ENCODE results near the gene SRGAP1. TPM values are rescaled to one million over a fixed set of nuclear protein-coding genes. Genes with fewer than 3 reads are reported as not detected.

SRGAP1 gene
- total RNA-seq, 1 donor from 2014 or later = 3.0 TPM

GRCh38 chr12:63822352-63822751 is 22.1 kb upstream of the SRGAP1 start:
- Mint-ChIP-seq H3K36me3 (peaks cover 2% of the 10 kb centered on the region), H3K9me3 (peaks cover 10% of the 10 kb centered on the region), H3K27ac (no peak overlapping the region), H3K27me3 (ENCODE audit: insufficient read depth, low read depth) (peaks cover 4% of the 10 kb centered on the region), H3K4me3 (no peak overlapping the region), H3K4me1 (no peaks in the 10 kb centered on the region)
- TF ChIP-seq, protein P1, sequence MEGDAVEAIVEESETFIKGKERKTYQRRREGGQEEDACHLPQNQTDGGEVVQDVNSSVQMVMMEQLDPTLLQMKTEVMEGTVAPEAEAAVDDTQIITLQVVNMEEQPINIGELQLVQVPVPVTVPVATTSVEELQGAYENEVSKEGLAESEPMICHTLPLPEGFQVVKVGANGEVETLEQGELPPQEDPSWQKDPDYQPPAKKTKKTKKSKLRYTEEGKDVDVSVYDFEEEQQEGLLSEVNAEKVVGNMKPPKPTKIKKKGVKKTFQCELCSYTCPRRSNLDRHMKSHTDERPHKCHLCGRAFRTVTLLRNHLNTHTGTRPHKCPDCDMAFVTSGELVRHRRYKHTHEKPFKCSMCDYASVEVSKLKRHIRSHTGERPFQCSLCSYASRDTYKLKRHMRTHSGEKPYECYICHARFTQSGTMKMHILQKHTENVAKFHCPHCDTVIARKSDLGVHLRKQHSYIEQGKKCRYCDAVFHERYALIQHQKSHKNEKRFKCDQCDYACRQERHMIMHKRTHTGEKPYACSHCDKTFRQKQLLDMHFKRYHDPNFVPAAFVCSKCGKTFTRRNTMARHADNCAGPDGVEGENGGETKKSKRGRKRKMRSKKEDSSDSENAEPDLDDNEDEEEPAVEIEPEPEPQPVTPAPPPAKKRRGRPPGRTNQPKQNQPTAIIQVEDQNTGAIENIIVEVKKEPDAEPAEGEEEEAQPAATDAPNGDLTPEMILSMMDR (IDR thresholded peaks at IDR 0.05) = no peak
- no peak for TF ChIP-seq EZH2 (IDR thresholded peaks at IDR 0.05)
- Histone ChIP-seq H3K4me2 (no peak overlapping the region), H3K4me3 (no peak overlapping the region), H3K27me3 (no peaks in the 10 kb centered on the region), H2AFZ (replicated peaks) (no peak overlapping the region), H3K4me1 (no peaks in the 10 kb centered on the region), H3K79me2 (ENCODE audit: low read depth) (no peaks in the 10 kb centered on the region), H4K20me1 (ENCODE audit: low read depth) (no peaks in the 10 kb centered on the region), H3K9ac (no peak overlapping the region), H3K27ac (no peak overlapping the region), H3K36me3 (no peaks in the 10 kb centered on the region), H3K9me3 (ENCODE audit: low read depth) (no peaks in the 10 kb centered on the region), H3F3A (ENCODE audit: low read depth) (no peaks in the 10 kb centered on the region)
- DNase-seq (ENCODE audit: low spot score) = no peak

- H3K4me1 Mint-ChIP-seq = no peaks in the 10 kb centered on the region
- Histone ChIP-seq H3K79me2 (ENCODE audit: low read depth) (no peaks in the 10 kb centered on the region), H3K4me3 (no peak overlapping the region), H3K9ac (no peak overlapping the region), H3K27me3 (no peaks in the 10 kb centered on the region), H4K20me1 (ENCODE audit: low read depth) (no peaks in the 10 kb centered on the region), H3K4me1 (no peaks in the 10 kb centered on the region), H3K4me2 (no peak overlapping the region), H3K9me3 (ENCODE audit: low read depth) (no peaks in the 10 kb centered on the region), H3F3A (ENCODE audit: low read depth) (no peaks in the 10 kb centered on the region), H3K27ac (no peak overlapping the region), H2AFZ (replicated peaks) (no peak overlapping the region), H3K36me3 (no peaks in the 10 kb centered on the region)
- H3K4me3 Mint-ChIP-seq = no peak overlapping the region
- peaks cover 4% of the 10 kb centered on the region for H3K27me3 Mint-ChIP-seq (ENCODE audit: insufficient read depth, low read depth)
- no peak overlapping the region for H3K27ac Mint-ChIP-seq
- no peak for DNase-seq (ENCODE audit: low spot score)
- peaks cover 2% of the 10 kb centered on the region for H3K36me3 Mint-ChIP-seq
- H3K9me3 Mint-ChIP-seq = peaks cover 10% of the 10 kb centered on the region
- TF ChIP-seq, protein P1 (IDR thresholded peaks at IDR 0.05) = no peak
- no peak for TF ChIP-seq EZH2 (IDR thresholded peaks at IDR 0.05)
- TF ChIP-seq EZH2phosphoT487 (IDR thresholded peaks at IDR 0.05) = no peak
Observed at GRCh38 chr12:63823040-63823439, 21.5 kb upstream of the SRGAP1 start.

DNA sequence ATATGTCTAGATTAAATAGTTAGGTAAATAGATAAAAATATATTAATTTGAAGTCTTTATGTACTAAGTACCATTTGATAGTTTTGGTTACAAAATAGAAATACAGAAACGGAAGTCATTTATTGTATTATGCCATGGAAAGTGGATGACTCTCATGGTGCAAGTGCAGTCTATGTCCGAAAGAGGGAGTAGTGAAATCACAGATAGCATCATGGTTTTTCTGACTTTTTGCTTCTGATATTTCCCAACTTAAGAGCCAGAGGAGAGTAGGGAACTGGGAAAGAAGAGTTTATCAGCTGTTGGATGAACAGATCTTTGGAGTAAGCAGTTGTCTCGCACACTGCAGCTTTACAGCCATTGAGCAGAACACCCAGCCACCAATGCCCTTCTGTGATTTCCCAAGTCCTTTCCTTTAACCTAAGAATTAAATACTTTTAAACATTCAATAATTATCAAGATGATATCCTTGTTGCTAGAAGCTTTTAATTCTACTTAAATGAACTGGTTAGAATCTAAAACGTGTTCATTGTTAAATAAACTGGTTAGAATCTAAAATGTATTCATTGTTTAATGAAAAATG is 18.4 kb upstream of the SRGAP1 start:
- no peak overlapping the region for H3K9ac ChIP-seq

More for the DNA sequence above, 18.4 kb upstream of the SRGAP1 start:
- Mint-ChIP-seq H3K9me3 (peaks cover 7% of the 10 kb centered on the region), H3K4me3 (no peak overlapping the region), H3K4me1 (no peaks in the 10 kb centered on the region), H3K36me3 (no peaks in the 10 kb centered on the region), H3K27me3 (ENCODE audit: insufficient read depth, low read depth) (peaks cover 5% of the 10 kb centered on the region), H3K27ac (no peak overlapping the region)
- no peak overlapping the region for H3K27ac ChIP-seq
- H3K27me3 ChIP-seq = no peaks in the 10 kb centered on the region
- no peaks in the 10 kb centered on the region for H3F3A ChIP-seq (ENCODE audit: low read depth)
- H3K4me2 ChIP-seq = no peak overlapping the region
- no peaks in the 10 kb centered on the region for H4K20me1 ChIP-seq (ENCODE audit: low read depth)
- no peak overlapping the region for H3K4me3 ChIP-seq
- no peaks in the 10 kb centered on the region for H3K4me1 ChIP-seq
- H3K36me3 ChIP-seq = no peaks in the 10 kb centered on the region
- no peaks in the 10 kb centered on the region for H3K79me2 ChIP-seq (ENCODE audit: low read depth)
- peak overlapping the region; percentile 80 for H2AFZ ChIP-seq (replicated peaks)
- no peak for TF ChIP-seq EZH2phosphoT487 (IDR thresholded peaks at IDR 0.05)
- TF ChIP-seq EZH2 (IDR thresholded peaks at IDR 0.05) = no peak
- TF ChIP-seq, protein P1 (IDR thresholded peaks at IDR 0.05) = peak; percentile 80
- peak; percentile 47 for DNase-seq (ENCODE audit: low spot score)
- no peaks in the 10 kb centered on the region for H3K9me3 ChIP-seq (ENCODE audit: low read depth)
